HG03457 (cell line): ENCODE results near the gene GRID2.

Source experiments
- ATAC-seq: cut with Tn5 transposase; IDR thresholded peaks from one replicate; pipeline ENCODE4 v1.9.1; 2021; ENCODE audit warnings: moderate number of reproducible peaks; ENCODE audit not compliant: unreplicated experiment

GRID2 gene

GRCh38 chr4:93053140-93053539 lies 749.4 kb downstream of the GRID2 start:
- no peak for ATAC-seq

GRCh38 chr4:93061826-93062225 lies 758.1 kb downstream of the GRID2 start:
- no peak for ATAC-seq

DNA sequence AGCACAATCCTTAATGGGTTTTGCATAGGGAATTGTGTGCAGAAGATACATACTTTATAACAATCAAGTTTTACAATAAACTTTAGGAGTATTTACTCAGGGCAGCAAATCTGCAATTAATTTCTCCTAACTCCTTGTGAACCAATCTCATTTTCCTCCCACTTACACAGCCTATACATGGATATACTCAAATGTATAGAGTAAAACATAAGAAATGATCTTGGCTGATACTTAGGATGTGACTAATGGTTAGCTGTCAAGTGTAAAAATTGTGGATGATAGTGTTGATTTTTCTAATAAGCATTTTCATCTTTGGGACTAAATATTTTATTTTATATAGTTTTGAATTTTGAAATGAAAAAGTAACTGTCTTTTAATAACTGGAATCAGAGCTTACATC lies 759.6 kb downstream of the GRID2 start:
- no peak for ATAC-seq

DNA sequence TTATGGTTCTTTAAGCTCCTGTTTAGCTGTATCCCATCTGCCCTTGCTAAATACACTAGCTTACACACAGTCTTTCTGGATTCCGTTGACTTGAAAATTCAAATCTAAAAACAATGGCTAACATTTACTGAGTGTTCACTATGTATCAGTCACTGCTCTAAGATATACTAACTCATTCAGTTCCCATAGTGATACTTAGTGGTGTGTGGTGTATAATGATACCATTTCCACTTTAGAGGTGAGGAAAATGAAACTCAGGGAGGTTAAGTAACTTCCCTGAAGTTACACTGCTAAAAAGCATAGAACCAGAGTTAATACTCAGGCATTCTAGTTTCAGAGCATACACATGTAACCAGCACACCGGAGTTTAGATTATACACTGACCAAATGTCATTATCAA lies 762.0 kb downstream of the GRID2 start:
- no peak for ATAC-seq

DNA sequence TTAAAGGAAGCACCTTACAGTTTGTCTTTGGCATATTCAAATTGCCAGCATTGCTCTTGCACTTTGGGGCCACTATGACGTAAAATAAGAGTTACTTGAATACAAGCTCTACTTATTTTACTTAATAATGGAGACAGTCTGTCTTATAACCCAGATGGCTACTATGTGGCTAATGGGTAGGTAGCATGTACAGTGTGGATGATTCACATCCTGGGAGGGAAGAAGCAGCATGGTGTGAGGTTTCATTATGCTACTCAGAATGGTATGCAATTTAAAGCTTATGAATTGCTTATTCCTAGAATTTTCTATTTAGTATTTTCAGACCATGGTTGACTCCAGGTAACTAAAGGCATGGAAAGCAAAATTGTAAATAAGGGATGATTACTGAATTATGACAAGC lies 763.0 kb downstream of the GRID2 start:
- ATAC-seq: no peak

DNA sequence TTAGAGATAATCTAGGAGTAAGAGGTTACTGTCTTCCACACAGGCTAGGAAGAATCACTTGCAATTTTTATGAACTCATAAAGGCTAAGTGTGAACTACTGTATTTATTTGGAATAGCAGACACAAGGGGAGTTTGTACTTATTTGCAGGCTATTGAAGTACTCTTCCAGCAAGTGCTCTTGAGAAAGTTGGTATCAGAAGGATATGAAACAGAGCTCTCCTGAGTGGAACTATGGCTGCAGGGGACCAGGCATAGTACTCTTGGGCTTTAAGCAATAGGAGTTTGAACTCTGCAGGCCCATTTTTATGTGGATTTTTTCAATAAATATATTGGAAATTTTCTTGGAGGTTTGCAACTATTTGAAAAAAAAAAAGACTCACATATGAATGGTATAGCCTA lies 768.5 kb downstream of the GRID2 start:
- no peak for ATAC-seq

DNA sequence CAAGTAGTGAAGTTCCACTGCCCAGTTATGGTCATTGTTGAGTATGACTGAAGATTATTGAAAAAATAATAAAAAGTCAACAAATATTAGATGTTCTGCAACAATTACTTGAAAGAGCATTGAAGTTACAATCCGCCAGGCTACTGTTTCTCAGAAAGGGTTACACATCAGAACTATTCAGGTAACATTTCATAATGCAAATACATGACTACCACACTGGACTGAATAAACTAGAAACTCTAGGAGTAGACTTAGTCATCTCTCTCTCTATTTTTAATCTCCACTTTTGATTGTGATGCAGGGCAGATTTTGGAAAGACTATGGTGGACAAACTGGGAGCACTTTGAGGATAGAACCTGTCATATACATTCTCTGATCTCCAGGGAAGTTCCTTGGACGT lies 776.5 kb downstream of the GRID2 start:
- ATAC-seq: no peak

DNA sequence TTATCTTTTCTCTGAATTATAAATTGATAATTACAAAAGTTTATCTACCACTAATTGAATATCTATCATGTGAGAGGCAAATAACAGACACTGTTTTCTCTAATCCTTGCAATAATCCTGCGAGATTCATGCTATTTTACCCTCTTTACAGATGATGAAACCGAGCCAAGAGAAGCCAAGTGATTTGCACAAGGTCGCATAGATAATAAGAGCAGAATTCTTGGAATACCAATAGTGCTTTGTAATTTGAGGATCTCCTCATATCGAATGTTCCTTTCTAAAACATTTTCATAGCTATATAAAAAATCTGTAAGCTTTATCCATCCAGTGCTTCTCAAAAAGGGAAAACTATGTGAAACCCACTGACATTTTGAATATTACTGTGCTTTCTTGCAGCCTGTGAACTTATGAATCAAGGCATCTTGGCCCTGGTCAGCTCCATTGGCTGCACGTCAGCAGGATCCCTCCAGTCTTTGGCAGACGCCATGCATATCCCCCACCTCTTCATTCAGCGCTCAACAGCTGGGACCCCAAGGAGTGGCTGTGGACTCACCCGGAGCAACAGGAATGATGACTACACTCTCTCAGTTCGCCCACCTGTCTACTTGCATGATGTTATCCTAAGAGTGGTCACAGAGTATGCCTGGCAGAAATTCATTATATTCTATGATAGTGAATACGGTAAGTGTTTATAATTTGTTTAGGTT lies 781.0 kb downstream of the GRID2 start:
- no peak for ATAC-seq

DNA sequence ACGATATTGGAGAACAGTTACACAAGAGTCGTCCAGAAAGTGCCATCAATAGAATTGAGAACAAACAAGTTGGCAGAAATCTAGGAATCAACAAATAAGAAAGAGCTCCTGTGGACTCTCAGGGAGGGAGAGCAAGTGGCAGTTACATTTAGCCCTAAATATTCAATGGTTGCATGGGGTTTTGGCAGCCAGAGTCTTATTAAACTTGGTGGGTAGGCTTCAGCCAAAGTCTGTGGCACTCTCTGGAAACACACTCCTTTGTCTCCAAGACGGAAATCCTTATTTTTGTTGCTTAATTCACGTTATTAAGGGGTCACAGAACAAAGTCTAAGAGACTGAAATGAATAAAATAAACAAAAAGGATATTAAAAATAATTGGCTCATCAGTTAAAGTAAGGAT lies 782.6 kb downstream of the GRID2 start:
- no peak for ATAC-seq

- ATAC-seq: no peak
Observed at GRCh38 chr4:93092765-93093164, 789.0 kb downstream of the GRID2 start.

- no peak for ATAC-seq
Observed at GRCh38 chr4:93103042-93103441, 799.3 kb downstream of the GRID2 start.

DNA sequence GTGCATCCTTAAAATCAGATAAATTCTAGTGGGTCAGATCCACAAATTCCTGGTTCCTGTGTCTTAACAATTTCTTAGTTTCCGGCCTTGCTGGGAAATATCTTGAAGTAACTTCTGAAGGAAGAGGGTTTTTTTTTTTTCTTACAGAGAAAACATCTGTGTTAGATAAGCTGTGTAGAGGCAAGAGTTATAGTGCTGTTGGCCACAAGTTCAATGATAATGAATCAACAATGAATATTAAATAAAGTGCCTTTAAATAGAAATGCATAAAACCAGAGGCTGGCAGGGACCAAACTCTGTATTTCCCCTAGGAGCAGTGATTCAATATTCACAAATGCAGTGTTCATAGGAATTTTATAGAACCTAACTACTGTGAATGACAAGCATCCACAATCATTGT lies 812.9 kb downstream of the GRID2 start:
- no peak for ATAC-seq

- no peak for ATAC-seq
Observed at GRCh38 chr4:93127489-93127888, 823.7 kb downstream of the GRID2 start.

GRCh38 chr4:93132631-93133030 lies 828.9 kb downstream of the GRID2 start:
- no peak for ATAC-seq

GRCh38 chr4:93139118-93139517 lies 835.4 kb downstream of the GRID2 start:
- no peak for ATAC-seq

DNA sequence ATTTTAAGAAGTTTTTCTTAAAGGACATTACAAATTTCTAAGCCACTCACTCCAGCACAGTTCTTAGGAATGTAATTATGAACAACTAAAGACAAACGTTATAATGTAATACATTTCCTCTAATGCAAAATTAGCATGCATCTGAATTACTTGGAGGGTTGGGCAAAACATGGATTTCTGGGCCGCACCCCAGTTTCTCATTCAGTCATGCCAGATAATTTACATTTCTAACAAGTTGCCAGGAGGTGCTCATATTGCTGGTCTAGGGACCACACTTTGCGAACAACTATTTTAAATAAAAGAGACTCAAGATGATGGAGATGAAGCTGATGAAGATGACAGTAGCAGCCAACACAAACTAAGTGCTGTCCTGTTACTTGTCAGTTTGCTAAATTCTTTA lies 840.1 kb downstream of the GRID2 start:
- no peak for ATAC-seq

DNA sequence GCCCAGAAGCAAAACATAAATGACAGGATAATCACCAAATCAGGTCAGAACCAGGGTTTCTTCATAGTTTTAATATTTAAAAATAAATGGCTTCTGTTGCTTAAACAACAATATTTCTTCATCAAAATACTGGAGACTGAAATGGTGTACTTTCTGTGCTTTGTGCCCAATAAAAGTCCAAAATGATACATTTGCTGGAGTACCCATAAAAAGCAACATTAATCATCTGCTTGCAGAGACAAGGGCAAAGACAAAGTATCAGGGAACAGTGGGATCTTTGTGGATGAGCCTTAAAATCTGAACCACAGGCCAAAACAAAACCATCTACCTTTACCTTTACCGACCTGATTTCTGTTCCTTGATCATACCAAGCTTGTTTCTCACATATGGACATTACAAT lies 840.9 kb downstream of the GRID2 start:
- no peak for ATAC-seq

DNA sequence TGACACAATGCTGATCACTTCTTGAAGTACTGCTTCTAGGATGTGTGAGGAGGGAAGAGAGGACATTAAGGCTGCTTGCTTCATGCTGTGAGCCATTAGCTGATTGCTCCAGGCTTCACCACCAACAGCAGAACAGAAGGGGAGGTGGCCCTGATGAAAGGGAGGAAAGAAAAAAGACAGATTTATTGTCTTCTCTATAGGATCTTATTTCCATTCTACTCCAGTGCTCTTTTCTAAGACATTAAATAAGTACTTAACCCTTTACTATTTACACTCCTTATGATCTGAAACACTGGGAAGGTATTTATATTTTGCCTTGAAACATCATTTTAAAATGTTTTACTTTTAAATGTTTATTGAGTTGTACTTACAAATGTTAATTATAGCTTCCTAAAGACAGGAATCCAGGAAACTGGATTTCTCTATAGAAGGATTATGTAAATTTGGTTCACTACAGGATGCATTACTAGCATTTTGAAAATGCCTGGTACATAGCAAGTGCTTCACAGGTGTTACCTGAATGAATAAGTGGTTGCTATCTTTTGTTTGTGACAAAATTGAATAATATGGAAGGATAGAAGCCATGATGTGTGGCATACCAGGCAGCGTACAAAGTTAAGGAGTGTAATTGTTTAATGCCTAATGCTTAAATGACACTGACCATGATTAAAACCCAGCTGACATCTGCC lies 843.9 kb downstream of the GRID2 start:
- ATAC-seq: no peak

DNA sequence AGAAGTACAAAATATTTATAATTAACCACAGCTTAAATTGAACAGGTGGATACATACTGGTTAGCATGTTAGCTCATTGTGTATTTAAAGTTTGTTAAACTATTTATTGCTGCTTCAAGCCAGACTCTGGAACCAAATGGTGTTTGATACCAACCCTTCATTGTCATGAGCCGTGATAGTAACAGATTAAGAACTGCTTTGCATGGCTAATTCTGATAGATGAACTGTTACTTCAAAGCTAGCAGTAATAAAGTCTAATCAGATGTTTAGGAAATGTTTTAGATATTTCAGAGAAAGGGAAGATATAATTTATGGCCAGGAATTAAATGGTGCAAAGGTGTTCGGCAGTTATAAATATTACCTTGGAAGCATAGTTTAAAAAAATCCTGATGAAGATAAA lies 848.7 kb downstream of the GRID2 start:
- no peak for ATAC-seq

- no peak for ATAC-seq
Observed at GRCh38 chr4:93157986-93158385, 854.2 kb downstream of the GRID2 start.

GRCh38 chr4:93168053-93168452 lies 864.3 kb downstream of the GRID2 start:
- ATAC-seq: no peak

GRCh38 chr4:93169966-93170365 lies 866.2 kb downstream of the GRID2 start:
- ATAC-seq: no peak

DNA sequence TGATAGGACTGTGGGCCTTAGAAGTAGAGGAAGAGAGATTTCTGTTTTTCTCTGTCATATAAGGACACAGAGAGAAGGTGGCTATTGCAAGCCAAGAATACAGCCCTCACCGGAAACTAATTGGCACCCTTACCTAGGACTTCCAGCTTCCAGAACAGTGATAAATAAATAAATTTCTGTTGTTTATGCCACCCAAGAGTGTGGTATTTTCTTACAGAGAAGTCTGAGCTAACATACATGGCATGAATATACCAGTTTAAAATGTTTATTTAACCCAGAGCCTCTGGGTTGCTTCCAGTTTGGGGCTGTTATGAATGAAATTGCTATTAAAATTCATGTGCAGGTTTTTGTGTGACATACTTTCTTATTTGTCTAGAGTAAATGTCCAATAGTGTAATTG lies 870.8 kb downstream of the GRID2 start:
- no peak for ATAC-seq
